RWPE1 (cell line): ENCODE measurements around the gene CORT.
"Not testable (repeated sequence)": the region's sequence is repeated elsewhere in the genome, so short reads cannot be mapped to it uniquely, and the experiment has no call there.

Experiments used
- CTCF ChIA-PET: fragments of 350-600 bp; sonication (Branson Sonifier 250); formaldehyde crosslinking; extraction: SDS; loops from one replicate; lab custom pipeline; 2021; lab: Yijun Ruan, JAX
- POLR2A ChIA-PET: fragments of 400-600 bp; formaldehyde crosslinking; extraction: SDS; loops from one replicate; lab custom pipeline; 2020; ENCODE audit warnings: antibody characterized with exemption; ENCODE audit not compliant: low non-redundant PET; lab: Yijun Ruan, JAX
- DNase-seq: peaks from one replicate; pipeline ENCODE4 v3.0.0; 2012; ENCODE audit warnings: low spot score
- H3K27ac ChIP-seq: fragments of 450-650 bp; 2 replicates; pipeline ENCODE4 v1.5.1; 2017
- CTCF ChIP-seq: fragments of 450-650 bp; conservative IDR thresholded peaks from 2 replicates; pipeline ENCODE4 v1.5.1; 2017; ENCODE audit warnings: low read depth, mild to moderate bottlenecking

CORT gene

GRCh38 chr1:10472220-10473144 is 22.7 kb downstream of the CORT start, which contains the start of gene DFFA:
DFFA (minus strand) TSS chr1:10472529; CDS start chr1:10472458, 71 bp downstream.
- DNase-seq: peak; percentile 91
- no peak for TF ChIP-seq CTCF
- CTCF ChIA-PET: no interaction called here
- peak within 1 kb of the TSS; percentile 85 for H3K27ac ChIP-seq
- POLR2A ChIA-PET: interaction anchor here (0.7 kb wide), 1 partner anchor 1168 kb away, joined by 3 read pairs; no protein-coding TSS in a partner anchor

DNA sequence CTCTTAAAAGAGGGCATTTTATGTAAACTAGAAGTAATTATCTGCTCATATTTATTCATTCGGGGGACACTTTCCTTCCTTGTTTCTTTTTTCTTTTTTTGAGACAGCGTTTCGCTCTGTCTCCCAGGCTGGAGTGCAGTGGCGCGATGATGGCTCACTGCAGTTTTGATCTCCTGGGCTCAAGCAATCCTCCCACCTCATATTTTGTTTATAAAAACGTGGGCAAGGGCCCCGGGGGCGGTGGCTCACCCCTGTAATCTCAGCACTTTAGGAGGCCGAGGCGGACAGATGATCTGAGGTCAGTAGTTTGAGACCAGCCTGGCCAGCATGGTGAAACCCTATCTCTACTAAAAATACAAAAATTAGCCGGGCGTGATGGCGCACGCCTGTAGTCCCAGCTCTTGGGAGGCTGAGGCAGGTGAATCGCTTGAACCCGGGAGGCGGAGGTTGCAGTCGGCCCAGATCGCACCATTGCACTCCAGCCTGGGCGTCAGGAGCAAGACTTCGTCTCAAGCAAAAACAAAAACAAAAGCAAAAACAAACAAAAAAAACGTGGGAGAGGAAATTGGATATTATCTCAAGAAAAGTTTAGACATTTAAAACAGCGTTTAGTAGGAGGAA is 23.4 kb downstream of the CORT start:
- no peak for TF ChIP-seq CTCF
- no peak overlapping the region for H3K27ac ChIP-seq
- POLR2A ChIA-PET: interaction anchor here (0.7 kb wide), 1 partner anchor 1167 kb away, joined by 3 read pairs; no protein-coding TSS in a partner anchor
- no peak for DNase-seq
- CTCF ChIA-PET: no interaction called here

GRCh38 chr1:10474309-10474612 is 24.4 kb downstream of the CORT start:
- POLR2A ChIA-PET, DNase-seq, CTCF ChIA-PET: not testable (repeated sequence)
- peak overlapping the region; percentile 80 for H3K27ac ChIP-seq

GRCh38 chr1:10474613-10475507 is 25.0 kb downstream of the CORT start, which contains the start of gene PEX14:
PEX14 (plus strand) TSS chr1:10474950; CDS start chr1:10474967, 17 bp downstream.
- DNase-seq: peak; percentile 93
- peak within 1 kb of the TSS; percentile 80 for H3K27ac ChIP-seq
- POLR2A ChIA-PET: no interaction called here
- CTCF ChIA-PET: interaction anchor here (0.6 kb wide), 1 partner anchor 17 kb away, joined by 3 read pairs; no protein-coding TSS in a partner anchor
- TF ChIP-seq CTCF: no peak

GRCh38 chr1:10475510-10475909 is 25.7 kb downstream of the CORT start:
- H3K27ac ChIP-seq: peak overlapping the region; percentile 80
- TF ChIP-seq CTCF: no peak
- DNase-seq: no peak
- ChIA-PET POLR2A (no interaction called here), CTCF (interaction anchor here (0.6 kb wide), 1 partner anchor 16 kb away, joined by 3 read pairs; no protein-coding TSS in a partner anchor)

DNA sequence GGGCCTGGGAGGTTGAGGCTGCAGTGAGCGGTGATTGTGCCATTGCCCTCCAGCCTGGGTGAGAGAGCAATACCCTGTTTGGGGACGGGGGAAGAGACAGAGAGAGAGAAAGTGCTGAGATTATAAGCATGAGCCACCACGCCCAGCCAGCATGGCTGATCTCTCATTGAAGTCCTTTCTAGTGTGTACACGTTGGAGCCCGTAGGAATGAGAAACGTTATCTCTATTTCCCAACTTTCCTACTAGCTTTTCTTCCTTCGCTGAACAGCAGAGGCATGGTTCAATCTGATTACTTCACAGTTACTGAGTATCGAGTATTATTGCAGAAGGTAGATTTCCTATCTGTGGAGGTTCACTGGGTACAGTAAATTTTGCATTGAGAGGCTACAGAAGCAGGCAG is 29.5 kb downstream of the CORT start:
- H3K27ac ChIP-seq: peak overlapping the region; percentile 79
- no peak for TF ChIP-seq CTCF
- no peak for DNase-seq
- CTCF ChIA-PET: no interaction called here
- POLR2A ChIA-PET: interaction anchor here (0.6 kb wide), 1 partner anchor 439 kb away, joined by 3 read pairs; no protein-coding TSS in a partner anchor
